PC-9 (cell line): ENCODE data around the gene G3BP1. TPM values are rescaled to one million over a fixed set of nuclear protein-coding genes. Genes with fewer than 3 reads are reported as not detected.
"Not testable (repeated sequence)": the region's sequence is repeated elsewhere in the genome, so short reads cannot be mapped to it uniquely, and the experiment has no call there.

Source experiments
- BruUV-seq: library from RNA; stranded (reverse); fragments of 400-500 nt; replicated peaks from 2 replicates; lab custom pipeline; 2021; lab: Mats Ljungman, UMichigan
- CTCF ChIA-PET: fragments of 300-600 bp; sonication (Branson Sonifier 250); formaldehyde crosslinking; loops from one replicate; lab custom pipeline; 2022; ENCODE audit warnings: antibody characterized with exemption; lab: Charles Lee
- POLR2A ChIA-PET: fragments of 300-600 bp; sonication (Branson Sonifier 250); formaldehyde crosslinking; loops from one replicate; lab custom pipeline; 2022; ENCODE audit warnings: antibody characterized with exemption; ENCODE audit not compliant: unreplicated experiment; lab: Charles Lee
- DNase-seq, 2 experiments: peaks; one replicate each; pipeline versions ENCODE4 v3.0.0 to v3.0.0-alpha.2; 2015 to 2022; ENCODE audit warnings: mixed read lengths in 1 of 2
- H2AFZ ChIP-seq: fragments of 200-600 bp; sonication (generic); 2 replicates; pipeline ENCODE4 v1.8.1; 2017; ENCODE audit warnings: antibody characterized with exemption
- H3F3A ChIP-seq: fragments of 200-600 bp; sonication (generic); 2 replicates; pipeline ENCODE4 v1.8.1; 2017; ENCODE audit warnings: antibody characterized with exemption, mild to moderate bottlenecking, low read depth; ENCODE audit not compliant: insufficient read depth
- H3K27ac ChIP-seq: fragments of 200-600 bp; sonication (generic); 2 replicates; pipeline ENCODE4 v1.6.1; 2016; ENCODE audit warnings: mixed run types
- H3K27me3 ChIP-seq: fragments of 200-600 bp; sonication (generic); 2 replicates; pipeline ENCODE4 v1.6.1; 2016; ENCODE audit warnings: low read depth, mixed run types; ENCODE audit not compliant: insufficient read depth
- H3K36me3 ChIP-seq: fragments of 200-600 bp; sonication (generic); 2 replicates; pipeline ENCODE4 v1.6.1; 2016; ENCODE audit warnings: low read depth, mixed run types
- H3K4me1 ChIP-seq: fragments of 200-600 bp; sonication (generic); replicated peaks from 2 replicates; pipeline ENCODE4 v1.6.1; 2016; ENCODE audit warnings: mixed run types; ENCODE audit not compliant: insufficient read depth
- H3K4me2 ChIP-seq: fragments of 200-600 bp; sonication (generic); 2 replicates; pipeline ENCODE4 v1.6.1; 2017; ENCODE audit warnings: mixed run types
- H3K4me3 ChIP-seq: fragments of 200-600 bp; sonication (generic); 2 replicates; pipeline ENCODE4 v1.6.1; 2016; ENCODE audit warnings: mixed run types
- H3K79me2 ChIP-seq: fragments of 200-600 bp; sonication (generic); 2 replicates; pipeline ENCODE4 v1.6.1; 2017; ENCODE audit warnings: low read depth, mixed run types
- H3K9me2 ChIP-seq: fragments of 200-600 bp; sonication (generic); 2 replicates; pipeline ENCODE4 v1.8.1; 2017; ENCODE audit warnings: mild to moderate bottlenecking; ENCODE audit not compliant: insufficient read depth
- H3K9me3 ChIP-seq: fragments of 200-600 bp; sonication (generic); 2 replicates; pipeline ENCODE4 v1.8.1; 2016; ENCODE audit warnings: low read depth; ENCODE audit not compliant: insufficient read depth
- H4K20me1 ChIP-seq: fragments of 200-600 bp; sonication (generic); 2 replicates; pipeline ENCODE4 v1.8.1; 2017; ENCODE audit not compliant: insufficient read depth
- EZH2 ChIP-seq: fragments of 200-600 bp; sonication (generic); IDR thresholded peaks from 2 replicates; pipeline ENCODE4 v1.8.0; 2017; ENCODE audit warnings: antibody characterized with exemption, low read depth
- intact Hi-C: fragments of 100-400 bp; cut with micrococcal nuclease; formaldehyde crosslinking; loops from one replicate; pipeline ENCODE4 v1.10.0; 2022; ENCODE audit not compliant: unreplicated experiment
- total RNA-seq: library from RNA; stranded (reverse); gene quantifications from 2 replicates; pipeline ENCODE4 v1.2.3, GENCODE V29; 2021
- TF ChIP-seq, protein P1 (sequence below): fragments of 200-600 bp; sonication (generic); conservative IDR thresholded peaks from 2 replicates; pipeline ENCODE4 v1.6.1; 2017; ENCODE audit warnings: mixed run types, antibody characterized with exemption, mild to moderate bottlenecking, moderate library complexity

The G3BP1 gene
- total RNA-seq, 1 experiment from 2014 or later = 254 TPM

DNA sequence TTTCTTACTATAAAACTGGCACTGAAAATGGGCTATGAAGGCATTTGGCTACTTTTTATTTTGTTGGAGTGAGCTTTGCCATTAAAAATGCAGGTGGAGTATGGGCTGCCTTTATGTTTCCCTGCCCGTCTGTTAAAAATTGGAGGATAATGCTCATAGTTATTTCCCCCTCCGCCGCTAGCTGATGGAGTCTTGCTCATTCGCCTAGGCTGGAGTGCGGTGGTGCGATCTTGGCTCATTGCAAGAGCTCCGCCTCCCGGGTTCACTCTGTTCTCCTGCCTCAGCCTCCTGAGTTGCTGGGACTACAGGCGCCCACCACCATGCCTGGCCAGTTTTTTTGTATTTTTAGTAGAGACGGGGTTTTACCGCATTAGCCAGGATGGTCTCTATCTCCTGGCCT is 8.6 kb downstream of the G3BP1 start:
- no TSS peak for BruUV-seq
- no peak for TF ChIP-seq EZH2
- TF ChIP-seq, protein P1, sequence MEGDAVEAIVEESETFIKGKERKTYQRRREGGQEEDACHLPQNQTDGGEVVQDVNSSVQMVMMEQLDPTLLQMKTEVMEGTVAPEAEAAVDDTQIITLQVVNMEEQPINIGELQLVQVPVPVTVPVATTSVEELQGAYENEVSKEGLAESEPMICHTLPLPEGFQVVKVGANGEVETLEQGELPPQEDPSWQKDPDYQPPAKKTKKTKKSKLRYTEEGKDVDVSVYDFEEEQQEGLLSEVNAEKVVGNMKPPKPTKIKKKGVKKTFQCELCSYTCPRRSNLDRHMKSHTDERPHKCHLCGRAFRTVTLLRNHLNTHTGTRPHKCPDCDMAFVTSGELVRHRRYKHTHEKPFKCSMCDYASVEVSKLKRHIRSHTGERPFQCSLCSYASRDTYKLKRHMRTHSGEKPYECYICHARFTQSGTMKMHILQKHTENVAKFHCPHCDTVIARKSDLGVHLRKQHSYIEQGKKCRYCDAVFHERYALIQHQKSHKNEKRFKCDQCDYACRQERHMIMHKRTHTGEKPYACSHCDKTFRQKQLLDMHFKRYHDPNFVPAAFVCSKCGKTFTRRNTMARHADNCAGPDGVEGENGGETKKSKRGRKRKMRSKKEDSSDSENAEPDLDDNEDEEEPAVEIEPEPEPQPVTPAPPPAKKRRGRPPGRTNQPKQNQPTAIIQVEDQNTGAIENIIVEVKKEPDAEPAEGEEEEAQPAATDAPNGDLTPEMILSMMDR = no peak

DNA sequence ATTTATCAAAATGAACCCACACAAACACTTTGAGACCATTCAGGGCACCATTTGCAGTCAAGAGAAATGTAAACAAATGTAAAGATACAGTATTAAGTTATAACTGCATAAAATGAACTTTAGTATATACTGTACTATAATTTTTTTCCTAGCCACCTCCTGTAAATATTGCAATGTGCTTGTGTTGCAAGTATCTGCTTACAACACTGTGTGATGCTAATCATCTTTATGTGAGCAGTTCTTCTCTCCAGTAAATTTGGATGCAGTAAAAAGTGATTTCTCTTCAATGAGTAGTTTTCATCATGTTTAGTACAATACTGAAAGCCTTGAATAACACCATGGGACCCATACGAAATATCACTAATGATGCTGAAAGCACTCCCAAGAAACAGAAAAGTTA is 9.4 kb downstream of the G3BP1 start:
- Histone ChIP-seq H2AFZ (no peak overlapping the region), H3K4me1 (peaks cover 24% of the 10 kb centered on the region), H3K4me2 (no peak overlapping the region), H3F3A (peaks cover 20% of the 10 kb centered on the region), H3K27ac (no peak overlapping the region), H4K20me1 (peaks cover 99% of the 10 kb centered on the region), H3K79me2 (peaks cover 100% of the 10 kb centered on the region), H3K36me3 (peaks cover 48% of the 10 kb centered on the region), H3K9me2 (no peaks in the 10 kb centered on the region), H3K27me3 (no peaks in the 10 kb centered on the region), H3K4me3 (no peak overlapping the region), H3K9me3 (no peaks in the 10 kb centered on the region)
- ChIA-PET CTCF (no interaction called here), POLR2A (no interaction called here)
- no TSS peak for BruUV-seq
- intact Hi-C loops = no loop called here
- TF ChIP-seq, protein P1 = no peak
- no peak for TF ChIP-seq EZH2
- DNase-seq = no peak

More for the DNA sequence above, 8.6 kb downstream of the G3BP1 start:
- Histone ChIP-seq H3K4me3 (no peak overlapping the region), H2AFZ (no peak overlapping the region), H3K36me3 (peaks cover 50% of the 10 kb centered on the region), H3K79me2 (peaks cover 100% of the 10 kb centered on the region), H3K27me3 (no peaks in the 10 kb centered on the region), H3K9me2 (no peaks in the 10 kb centered on the region), H3K27ac (no peak overlapping the region), H3F3A (peaks cover 20% of the 10 kb centered on the region), H4K20me1 (peaks cover 99% of the 10 kb centered on the region), H3K9me3 (no peaks in the 10 kb centered on the region), H3K4me1 (peaks cover 32% of the 10 kb centered on the region), H3K4me2 (no peak overlapping the region)
- POLR2A ChIA-PET = no interaction called here
- CTCF ChIA-PET = no interaction called here
- no peak for DNase-seq
- intact Hi-C loops = no loop called here

GRCh38 chr5:151783664-151784063 is 11.9 kb downstream of the G3BP1 start:
- H3K9me3 ChIP-seq, H3K27me3 ChIP-seq, CTCF ChIA-PET, DNase-seq, H3K27ac ChIP-seq, BruUV-seq, H3K4me2 ChIP-seq, H2AFZ ChIP-seq, H3K4me3 ChIP-seq, H3K9me2 ChIP-seq: not testable (repeated sequence)
- peaks cover 100% of the 10 kb centered on the region for H3K79me2 ChIP-seq
- peaks cover 23% of the 10 kb centered on the region for H3K4me1 ChIP-seq
- peaks cover 20% of the 10 kb centered on the region for H3F3A ChIP-seq
- H4K20me1 ChIP-seq = peaks cover 99% of the 10 kb centered on the region
- POLR2A ChIA-PET = interaction anchor here (0.7 to 0.9 kb wide), 2 partner anchors 12 to 1334 kb away, joined by 4 to 5 read pairs; partner anchors contain the start of gene G3BP1
- intact Hi-C loops = loop anchor here (2.0 kb wide), 1 partner anchor 23 kb away; no protein-coding TSS in a partner anchor
- H3K36me3 ChIP-seq = peaks cover 56% of the 10 kb centered on the region

- H3K4me3 ChIP-seq = no peak overlapping the region
- H3K27me3 ChIP-seq = no peaks in the 10 kb centered on the region
- no peak overlapping the region for H3K27ac ChIP-seq
- H4K20me1 ChIP-seq = peaks cover 99% of the 10 kb centered on the region
- H3K4me1 ChIP-seq = peaks cover 23% of the 10 kb centered on the region
- H2AFZ ChIP-seq = no peak overlapping the region
- no peak overlapping the region for H3K4me2 ChIP-seq
- no peak for TF ChIP-seq EZH2
- TF ChIP-seq, protein P1 = no peak
- peaks cover 57% of the 10 kb centered on the region for H3K36me3 ChIP-seq
- intact Hi-C loops = no loop called here
- no TSS peak for BruUV-seq
- no peak for DNase-seq
- peaks cover 20% of the 10 kb centered on the region for H3F3A ChIP-seq
- peaks cover 100% of the 10 kb centered on the region for H3K79me2 ChIP-seq
- ChIA-PET POLR2A (interaction anchor here (0.7 to 0.9 kb wide), 2 partner anchors 13 to 1334 kb away, joined by 4 to 5 read pairs; partner anchors contain the start of gene G3BP1), CTCF (no interaction called here)
- H3K9me2 ChIP-seq = no peaks in the 10 kb centered on the region
- H3K9me3 ChIP-seq = no peaks in the 10 kb centered on the region
These were observed 12.4 kb downstream of the G3BP1 start for GRCh38 chr5:151784141-151784540.
